HG03064 (cell line): Measurements from ENCODE around the gene MACROD2.

ENCODE experiments used
- ATAC-seq: cut with Tn5 transposase; IDR thresholded peaks from one replicate; pipeline ENCODE4 v1.9.1; 2021; ENCODE audit warnings: low read depth; ENCODE audit not compliant: unreplicated experiment

The MACROD2 gene

GRCh38 chr20:14497004-14497403 lies 501.7 kb downstream of the MACROD2 start:
- ATAC-seq: no peak

- ATAC-seq: no peak
These were observed 503.5 kb downstream of the MACROD2 start for GRCh38 chr20:14498772-14499171.

- ATAC-seq: no peak
These were observed 510.2 kb downstream of the MACROD2 start for GRCh38 chr20:14505476-14505875.

- ATAC-seq: no peak
These were observed 512.4 kb downstream of the MACROD2 start for GRCh38 chr20:14507711-14508110.

- no peak for ATAC-seq
These were observed 515.0 kb downstream of the MACROD2 start for GRCh38 chr20:14510341-14510740.

- ATAC-seq: no peak
These were observed 517.5 kb downstream of the MACROD2 start for GRCh38 chr20:14512839-14513238.

- ATAC-seq: no peak
These were observed 523.3 kb downstream of the MACROD2 start for GRCh38 chr20:14518648-14519047.

- no peak for ATAC-seq
These were observed 525.7 kb downstream of the MACROD2 start for GRCh38 chr20:14521016-14521415.

- ATAC-seq: no peak
These were observed 526.1 kb downstream of the MACROD2 start for GRCh38 chr20:14521436-14521835.

- no peak for ATAC-seq
These were observed 527.3 kb downstream of the MACROD2 start for GRCh38 chr20:14522595-14522994.

GRCh38 chr20:14523090-14523489 lies 527.8 kb downstream of the MACROD2 start:
- ATAC-seq: no peak

- no peak for ATAC-seq
These were observed 530.1 kb downstream of the MACROD2 start for GRCh38 chr20:14525426-14525825.

- ATAC-seq: no peak
These were observed 531.6 kb downstream of the MACROD2 start for GRCh38 chr20:14526891-14527290.

GRCh38 chr20:14531786-14532185 lies 536.5 kb downstream of the MACROD2 start:
- no peak for ATAC-seq

GRCh38 chr20:14536738-14537137 lies 541.4 kb downstream of the MACROD2 start:
- ATAC-seq: no peak

- ATAC-seq: no peak
These were observed 543.1 kb downstream of the MACROD2 start for GRCh38 chr20:14538433-14538832.

GRCh38 chr20:14543040-14543439 lies 547.7 kb downstream of the MACROD2 start:
- ATAC-seq: no peak

GRCh38 chr20:14544688-14545087 lies 549.4 kb downstream of the MACROD2 start:
- no peak for ATAC-seq

GRCh38 chr20:14550655-14551054 lies 555.3 kb downstream of the MACROD2 start:
- no peak for ATAC-seq

GRCh38 chr20:14553774-14554534 lies 558.6 kb downstream of the MACROD2 start:
- ATAC-seq: no peak

GRCh38 chr20:14555676-14556075 lies 560.4 kb downstream of the MACROD2 start:
- no peak for ATAC-seq

- ATAC-seq: no peak
These were observed 560.9 kb downstream of the MACROD2 start for GRCh38 chr20:14556206-14556605.

- ATAC-seq: no peak
These were observed 564.3 kb downstream of the MACROD2 start for GRCh38 chr20:14559612-14560011.
